Measurements from ENCODE around the gene OSBPL3.

OSBPL3 gene

GRCh38 chr7:24863626-24864025, 116.4 kb downstream of the OSBPL3 start:
- no peak for DNase-seq (ENCODE audit: low read depth in 2 of 2)

GRCh38 chr7:24862461-24862860, 117.5 kb downstream of the OSBPL3 start:
- no peak for DNase-seq (ENCODE audit: low read depth in 2 of 2)

- no peak for DNase-seq (ENCODE audit: low read depth in 2 of 2)
Observed at GRCh38 chr7:24861336-24861735, 118.6 kb downstream of the OSBPL3 start.

- no peak for DNase-seq (ENCODE audit: low read depth in 2 of 2)
Observed at GRCh38 chr7:24860611-24861010, 119.4 kb downstream of the OSBPL3 start.

- DNase-seq (ENCODE audit: low read depth in 2 of 2): no peak
Observed at GRCh38 chr7:24858108-24858977, 121.6 kb downstream of the OSBPL3 start.

- DNase-seq (ENCODE audit: low read depth in 2 of 2): no peak
Observed at GRCh38 chr7:24857623-24858022, 122.4 kb downstream of the OSBPL3 start.

- DNase-seq (ENCODE audit: low read depth in 2 of 2): no peak
Observed at GRCh38 chr7:24854866-24855265, 125.1 kb downstream of the OSBPL3 start.

DNA sequence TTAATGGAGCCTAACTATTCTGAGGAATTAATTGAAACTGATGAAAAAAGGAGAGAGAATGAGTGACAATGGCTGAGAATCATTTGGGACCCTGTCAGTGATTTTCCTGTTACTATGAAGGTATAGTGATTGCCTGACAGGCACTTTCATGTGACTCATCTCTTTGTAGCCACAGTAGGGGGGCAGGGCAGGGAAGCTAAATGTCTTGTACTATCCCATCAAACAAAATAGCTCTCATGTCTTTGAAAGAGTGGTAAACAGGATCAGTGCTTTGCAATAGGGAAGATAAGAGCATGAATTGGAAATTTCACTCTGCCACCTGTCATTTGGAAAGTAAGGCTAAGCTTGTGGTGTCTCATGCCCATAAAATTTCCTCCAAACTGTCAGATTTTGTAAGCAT, 128.2 kb downstream of the OSBPL3 start:
- DNase-seq (ENCODE audit: low read depth in 2 of 2): no peak

DNA sequence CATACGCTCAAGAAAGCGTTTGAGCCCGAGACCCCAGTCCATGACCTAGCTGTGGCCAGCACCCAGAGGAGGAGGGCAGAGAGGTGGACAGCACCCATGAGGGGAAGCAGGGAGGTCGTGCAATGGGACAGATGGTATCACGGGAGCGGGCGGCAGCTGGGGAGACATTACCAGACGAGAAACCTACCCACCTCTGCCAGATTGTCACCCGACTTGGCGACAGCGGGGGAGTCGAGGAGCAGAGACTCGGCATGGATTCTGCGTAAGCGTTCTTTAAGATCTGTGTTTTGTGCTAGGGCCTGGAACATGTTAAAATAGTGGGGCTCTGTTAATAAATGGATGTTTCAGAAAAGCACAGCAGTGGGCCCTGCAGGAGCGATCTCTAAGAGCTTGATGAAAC, 131.1 kb downstream of the OSBPL3 start:
- no peak for DNase-seq (ENCODE audit: low read depth in 2 of 2)

DNA sequence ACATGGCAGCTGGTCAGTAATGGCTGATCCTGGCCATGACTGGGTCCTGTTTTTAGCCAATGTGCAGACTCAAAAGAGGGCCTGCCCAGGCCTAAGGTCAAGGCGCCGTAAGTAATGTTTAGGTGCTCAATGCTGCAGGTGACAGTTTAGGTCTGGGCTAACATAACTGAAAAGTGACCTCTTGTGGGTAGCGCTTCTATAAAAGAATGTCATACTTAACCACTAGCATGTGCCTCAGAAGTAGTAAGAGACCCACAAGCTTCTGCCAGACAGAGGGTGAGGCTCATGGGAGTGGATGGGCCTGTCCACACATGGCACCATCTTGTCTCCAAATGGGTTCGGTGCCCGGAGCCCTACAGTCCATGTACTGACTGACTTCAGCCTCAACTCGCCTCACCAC, 132.2 kb downstream of the OSBPL3 start:
- DNase-seq (ENCODE audit: low read depth in 2 of 2): no peak

GRCh38 chr7:24843821-24844434, 136.1 kb downstream of the OSBPL3 start:
- DNase-seq (ENCODE audit: low read depth in 2 of 2): no peak

GRCh38 chr7:24842449-24843241, 137.3 kb downstream of the OSBPL3 start:
- no peak for DNase-seq (ENCODE audit: low read depth in 2 of 2)

DNA sequence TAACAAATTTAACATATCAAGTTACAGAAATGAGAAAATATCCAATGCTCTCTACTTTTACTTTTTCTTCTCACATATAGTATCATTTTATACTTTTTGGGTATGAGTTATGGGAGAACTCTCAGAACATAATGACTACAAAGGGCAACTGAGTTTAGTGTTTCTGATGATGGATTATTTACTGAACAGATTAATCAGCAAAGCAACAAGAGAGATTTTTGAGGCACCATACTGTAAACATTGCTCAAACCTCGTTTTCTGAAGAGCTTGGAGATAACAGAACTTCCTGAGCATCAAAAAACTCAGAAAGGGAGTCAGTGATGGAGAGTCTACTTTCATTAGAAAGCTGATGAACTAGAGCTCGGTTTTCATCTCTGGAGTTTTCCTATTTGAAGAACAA, 137.9 kb downstream of the OSBPL3 start:
- no peak for DNase-seq (ENCODE audit: low read depth in 2 of 2)

DNA sequence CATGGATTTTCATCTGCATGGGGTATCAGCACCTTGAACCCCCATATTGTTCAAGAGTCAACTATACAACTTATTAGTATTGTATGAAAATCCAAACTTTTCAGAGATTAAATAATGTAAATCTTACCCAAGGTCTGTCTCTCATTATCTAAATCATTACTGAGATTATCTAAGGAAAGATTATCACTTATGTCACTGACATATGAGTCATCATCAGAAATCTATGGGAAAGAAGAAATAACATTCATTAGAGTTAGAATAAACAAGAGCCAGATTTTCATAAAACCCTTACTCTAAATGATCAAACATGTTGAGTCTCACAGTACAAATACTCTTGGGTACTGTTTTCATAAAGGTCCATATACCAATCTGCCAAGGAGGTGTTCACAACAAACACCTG, 139.4 kb downstream of the OSBPL3 start:
- DNase-seq (ENCODE audit: low read depth in 2 of 2): no peak

- no peak for DNase-seq (ENCODE audit: low read depth in 2 of 2)
Observed at GRCh38 chr7:24836084-24836483, 143.9 kb downstream of the OSBPL3 start.

DNA sequence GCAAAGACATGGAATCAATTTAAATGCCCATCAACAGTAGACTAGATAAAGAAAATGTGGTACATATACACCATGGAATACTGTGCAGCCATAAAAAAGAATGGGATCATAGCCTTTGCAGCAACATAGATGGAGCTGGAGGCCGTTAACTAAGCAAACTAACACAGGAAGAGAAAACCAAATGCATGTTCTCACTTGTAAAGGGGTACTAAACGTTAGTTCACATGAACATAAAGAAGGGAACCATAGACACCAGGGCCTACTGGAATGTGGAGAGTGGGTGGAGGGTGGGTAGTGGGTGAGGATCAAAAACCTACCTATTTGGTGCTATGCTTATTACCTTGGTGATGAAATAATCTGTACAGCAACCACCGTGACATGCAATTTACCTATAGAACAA, 144.3 kb downstream of the OSBPL3 start:
- DNase-seq (ENCODE audit: low read depth in 2 of 2): no peak

- no peak for DNase-seq (ENCODE audit: low read depth in 2 of 2)
Observed at GRCh38 chr7:24834128-24834798, 145.7 kb downstream of the OSBPL3 start.

DNA sequence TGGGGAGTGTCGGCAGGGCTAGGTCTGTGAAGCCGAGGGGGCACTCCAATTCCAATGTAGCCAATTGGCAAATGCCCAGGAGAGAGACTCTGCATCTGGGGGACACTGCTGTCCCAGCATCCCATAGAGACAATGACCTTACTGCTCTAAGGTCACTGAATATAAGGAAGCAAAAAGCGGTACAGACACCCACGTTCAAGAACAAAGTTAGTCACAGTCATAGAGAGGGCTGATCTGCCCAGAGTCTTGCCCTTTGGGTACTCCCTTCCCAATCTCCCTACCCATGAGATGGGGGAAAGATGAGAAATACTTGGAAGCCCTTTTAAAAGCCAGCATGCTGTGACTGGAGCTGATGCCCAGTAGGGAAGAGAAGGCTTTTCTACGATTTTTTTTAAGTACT, 146.4 kb downstream of the OSBPL3 start:
- no peak for DNase-seq (ENCODE audit: low read depth in 2 of 2)

DNA sequence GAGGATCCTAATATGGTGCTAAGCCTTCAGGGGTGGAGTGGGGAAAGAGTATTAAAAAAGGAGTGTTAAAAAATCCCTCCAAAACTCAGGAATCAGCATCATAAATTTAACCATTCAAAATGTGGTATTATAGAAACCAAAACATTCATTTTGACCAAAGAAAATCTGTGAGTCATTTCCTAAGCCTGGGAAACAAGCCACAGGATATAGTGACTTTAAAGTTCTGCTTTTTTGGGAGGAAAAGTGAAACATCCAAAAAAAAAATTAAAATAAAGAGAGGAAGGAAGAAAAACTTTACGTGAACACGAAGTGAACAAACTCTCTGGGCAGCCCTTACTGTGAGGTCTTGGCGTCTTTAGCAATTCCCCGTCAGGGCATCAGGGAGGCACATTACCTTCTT, 148.7 kb downstream of the OSBPL3 start:
- DNase-seq (ENCODE audit: low read depth in 2 of 2): no peak

GRCh38 chr7:24830440-24831050, 149.4 kb downstream of the OSBPL3 start:
- DNase-seq (ENCODE audit: low read depth in 2 of 2): no peak

GRCh38 chr7:24829787-24830186, 150.2 kb downstream of the OSBPL3 start:
- DNase-seq (ENCODE audit: low read depth in 2 of 2): no peak

All from stimulated activated CD8-positive, alpha-beta memory T cell treated with anti-CD3 and anti-CD28 coated beads, Interleukin-7, amount 100 ng/mL, for 4 hours (primary cell).